Measurements from ENCODE around the gene ABCC8. TPM values are rescaled to one million over a fixed set of nuclear protein-coding genes. Genes with fewer than 3 reads are reported as not detected.

The ABCC8 gene
- polyA plus RNA-seq, 3 donors, result 1.8 to 2.8 (median 2.7) TPM

DNA sequence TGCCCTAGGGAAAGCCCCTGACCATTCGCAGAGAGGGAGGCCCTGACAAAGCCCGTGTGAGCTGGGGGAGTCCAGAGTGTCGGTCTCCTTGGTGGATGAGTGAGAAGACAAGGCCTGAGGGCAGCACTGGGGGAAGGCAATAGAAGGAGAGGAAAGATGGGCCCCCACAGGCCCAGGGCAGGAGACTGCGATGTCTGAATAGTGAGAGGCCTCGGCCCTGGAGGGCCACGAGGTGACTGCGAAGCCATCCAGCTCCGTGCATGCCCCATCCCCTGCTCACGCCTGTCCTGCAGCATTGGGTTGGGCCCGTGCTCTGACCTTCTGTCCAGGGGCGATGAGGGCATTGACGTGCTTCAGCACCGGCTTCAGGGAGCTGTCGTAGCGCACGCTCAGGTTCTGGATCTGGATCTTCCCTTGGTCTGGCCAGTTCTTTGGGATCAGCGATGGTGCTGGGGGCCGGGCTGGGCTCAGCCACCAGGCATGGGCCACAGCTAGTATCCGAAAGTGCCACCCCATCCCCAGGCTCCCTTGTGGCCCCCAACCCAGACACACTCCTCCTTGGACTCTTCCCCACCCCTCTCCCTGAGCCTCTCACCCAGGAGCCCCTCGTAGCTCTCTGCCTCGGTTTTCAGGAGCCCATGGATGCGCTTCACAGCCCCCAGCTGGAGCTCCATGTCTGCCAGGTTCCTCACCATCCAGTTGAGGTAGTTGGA lies 79.9 kb downstream of the ABCC8 start:
- DNase-seq (ENCODE audit: extremely low read depth in 1 of 11, low read depth in 9 of 11, low spot score in 4 of 11), result no peak

DNA sequence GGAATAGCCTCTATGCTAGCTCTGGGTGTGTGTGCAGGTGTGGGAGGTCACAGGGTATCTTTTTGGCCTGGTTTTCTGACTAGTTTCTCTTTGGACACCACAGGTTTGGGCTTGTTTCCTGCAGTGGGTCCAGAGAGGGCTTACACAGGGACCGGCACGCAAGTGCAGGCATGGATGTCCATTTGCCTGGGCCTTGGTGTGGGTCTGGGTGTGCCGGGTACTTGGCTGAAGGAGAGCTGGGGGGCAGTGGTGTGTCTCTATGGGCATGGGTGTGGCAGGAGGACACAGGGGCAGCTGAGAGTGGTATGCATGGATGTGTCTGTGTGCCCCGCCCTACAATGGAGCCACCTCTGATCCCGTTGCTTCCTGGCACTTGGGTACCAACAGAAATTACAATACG lies 80.7 kb downstream of the ABCC8 start:
- no peak for DNase-seq (ENCODE audit: extremely low read depth in 1 of 11, low read depth in 9 of 11, low spot score in 4 of 11)

- DNase-seq (ENCODE audit: extremely low read depth in 1 of 11, low read depth in 9 of 11, low spot score in 4 of 11), result no peak
Observed at GRCh38 chr11:17395554-17395961, 81.1 kb downstream of the ABCC8 start.

DNA sequence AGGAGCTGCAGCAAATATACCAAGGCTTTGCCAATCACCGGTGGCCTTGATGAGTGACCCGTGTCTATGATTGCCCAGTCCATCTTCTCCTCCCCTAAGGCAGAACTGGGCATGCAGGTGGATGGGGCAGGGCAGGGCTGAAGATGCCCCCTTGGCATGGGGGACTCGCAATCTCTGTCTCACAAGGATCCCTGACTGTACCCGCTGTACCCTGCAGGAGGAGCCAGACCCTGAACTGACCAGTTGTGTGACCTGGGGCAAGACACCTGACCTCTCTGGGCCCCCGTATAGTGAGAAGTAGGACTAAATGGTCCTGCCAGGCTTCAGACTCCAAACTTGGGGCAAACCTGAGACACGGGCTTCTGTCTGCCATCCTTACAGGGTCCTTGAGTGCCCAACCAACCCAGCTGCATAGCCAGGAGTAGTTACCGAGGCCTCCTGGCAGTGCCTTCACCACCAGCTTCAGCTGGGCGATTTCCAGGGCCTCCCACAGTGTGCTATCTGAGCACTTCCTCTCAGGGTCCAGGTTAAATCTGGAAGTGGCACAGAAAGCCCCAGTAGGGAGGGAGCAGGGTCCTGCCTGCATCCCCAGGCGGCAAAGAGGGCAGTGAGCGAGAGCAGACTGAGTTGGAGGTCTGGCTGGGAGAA lies 81.8 kb downstream of the ABCC8 start:
- no peak for DNase-seq (ENCODE audit: extremely low read depth in 1 of 11, low read depth in 9 of 11, low spot score in 4 of 11)

DNA sequence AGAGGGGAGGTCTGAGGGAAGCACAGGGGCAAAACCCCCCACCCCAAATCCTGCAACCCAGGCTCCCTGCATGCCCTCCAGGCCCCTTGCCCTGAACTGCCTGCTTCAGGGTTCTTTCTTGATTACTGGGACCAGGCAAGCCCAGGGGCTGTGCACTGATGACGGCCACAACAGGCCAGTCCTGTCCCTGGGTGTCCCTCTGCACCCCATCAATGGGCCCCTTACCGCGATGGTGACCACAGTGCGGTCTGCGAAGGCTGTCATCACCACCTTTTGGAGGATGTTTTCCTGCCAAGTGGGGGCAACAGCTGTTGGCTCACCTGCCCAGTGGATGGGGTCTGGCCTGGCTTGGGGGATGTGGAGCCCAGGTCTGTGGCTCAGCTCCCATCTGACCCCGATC lies 83.2 kb downstream of the ABCC8 start:
- DNase-seq (ENCODE audit: extremely low read depth in 1 of 11, low read depth in 9 of 11, low spot score in 4 of 11), result no peak

DNA sequence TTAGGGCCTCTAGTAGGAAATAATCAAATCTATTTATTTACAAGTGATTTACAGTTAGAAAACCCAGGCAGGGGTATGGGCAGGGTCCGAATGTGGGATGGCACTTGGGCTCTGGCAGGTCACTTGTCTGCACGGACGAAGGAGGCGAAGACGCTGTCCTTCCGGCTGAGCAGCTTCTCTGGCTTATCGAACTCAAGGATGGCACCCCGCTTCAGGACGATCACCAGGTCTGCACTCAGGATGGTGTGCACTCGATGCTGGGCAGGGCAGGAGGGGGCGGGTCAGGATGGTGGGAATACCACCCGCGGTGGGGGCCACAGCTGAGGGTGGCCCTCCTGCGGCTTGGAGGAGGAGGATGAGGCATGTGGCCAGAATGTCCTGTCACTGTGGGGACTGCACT lies 83.8 kb downstream of the ABCC8 start:
- no peak for DNase-seq (ENCODE audit: extremely low read depth in 1 of 11, low read depth in 9 of 11, low spot score in 4 of 11)

DNA sequence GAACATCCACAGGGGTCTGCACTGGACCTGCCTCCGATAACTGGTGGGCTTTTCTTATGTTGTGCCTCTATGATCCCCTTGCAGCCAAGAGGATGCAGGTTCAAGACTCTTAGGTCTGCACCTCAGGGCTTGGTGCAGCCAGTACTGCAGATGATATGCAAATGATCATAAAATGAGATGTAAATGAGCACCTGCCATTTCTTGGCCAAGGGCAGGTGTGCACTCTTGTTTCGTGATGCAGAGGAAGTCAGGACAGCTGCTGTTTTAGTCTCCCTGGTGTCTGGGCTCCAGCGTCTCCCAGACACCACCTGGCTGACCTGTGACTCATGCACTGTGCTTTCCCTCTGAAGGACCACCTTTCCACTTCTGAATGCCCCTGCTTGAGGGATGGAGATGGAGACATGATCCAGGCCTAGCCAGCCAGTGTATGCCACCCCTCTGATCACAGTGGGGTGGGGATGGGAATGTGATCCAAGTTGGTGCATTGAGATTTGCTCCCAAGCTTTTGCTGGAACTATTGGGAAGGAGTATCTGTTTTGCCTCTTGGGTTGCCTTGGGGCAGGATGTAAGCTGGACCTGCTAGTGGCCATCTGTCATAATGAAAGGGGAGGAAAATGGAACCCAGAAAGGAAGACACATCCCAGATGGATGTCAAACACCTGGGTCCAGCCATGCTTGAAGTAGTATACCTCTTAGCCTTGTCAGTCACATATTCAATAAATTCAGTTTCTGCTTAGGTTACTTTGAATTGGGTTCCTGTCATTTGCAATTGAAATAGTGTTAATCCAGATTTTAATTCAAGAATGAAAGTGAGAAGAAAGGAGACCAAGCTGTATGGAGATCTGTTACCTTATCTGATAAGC lies 84.9 kb downstream of the ABCC8 start:
- DNase-seq (ENCODE audit: extremely low read depth in 1 of 11, low read depth in 9 of 11, low spot score in 4 of 11), result no peak

DNA sequence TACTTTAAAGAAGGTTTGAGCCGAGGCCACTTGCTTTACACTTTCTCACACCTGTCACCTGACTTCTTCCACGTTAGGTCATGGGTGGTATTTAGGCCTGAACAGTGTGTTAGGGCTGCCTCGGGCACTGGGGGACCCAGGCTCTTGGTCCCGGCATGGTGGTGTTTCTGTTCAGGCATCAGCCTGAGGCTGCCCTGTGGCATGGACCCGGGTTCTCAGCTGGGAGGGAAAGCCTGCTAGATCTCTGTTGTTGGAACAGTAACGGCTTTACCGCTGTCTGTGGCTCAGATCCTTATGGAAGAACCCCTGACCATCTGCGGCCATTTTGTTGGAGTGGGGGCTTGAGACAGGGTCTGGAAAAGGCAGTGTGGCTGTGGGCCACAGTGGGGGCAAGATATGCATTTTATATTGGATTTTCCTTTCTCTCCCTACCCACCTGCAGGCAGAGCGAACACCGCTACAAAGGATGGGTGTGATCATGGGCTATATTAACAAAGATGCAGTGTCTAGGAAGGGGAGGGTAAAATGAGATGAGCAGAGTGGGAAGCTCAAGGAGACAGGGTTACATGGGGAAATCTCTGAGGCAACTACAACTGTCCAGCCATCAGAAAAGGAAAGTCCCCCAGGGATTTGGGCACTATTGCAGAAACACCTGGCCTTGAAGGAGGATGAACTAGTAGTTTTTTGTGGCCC lies 86.5 kb downstream of the ABCC8 start:
- DNase-seq (ENCODE audit: extremely low read depth in 1 of 11, low read depth in 9 of 11, low spot score in 4 of 11), result no peak

- peak in 10 of 11 donors; percentile 48 to 71 (median 60) for DNase-seq (ENCODE audit: extremely low read depth in 1 of 11, low read depth in 9 of 11, low spot score in 4 of 11)
Observed at GRCh38 chr11:17389211-17389956, 87.3 kb downstream of the ABCC8 start.

GRCh38 chr11:17388609-17389210 lies 87.9 kb downstream of the ABCC8 start, which contains the start of gene KCNJ11:
Gene KCNJ11, minus strand, starts transcription at chr11:17388659. Its CDS starts 568 bp downstream, at chr11:17388091.
- DNase-seq (ENCODE audit: extremely low read depth in 1 of 11, low read depth in 9 of 11, low spot score in 4 of 11), result no peak

- DNase-seq (ENCODE audit: extremely low read depth in 1 of 11, low read depth in 9 of 11, low spot score in 4 of 11), result no peak
Observed at GRCh38 chr11:17387811-17388210, 88.8 kb downstream of the ABCC8 start.

GRCh38 chr11:17387254-17387653 lies 89.4 kb downstream of the ABCC8 start:
- DNase-seq (ENCODE audit: extremely low read depth in 1 of 11, low read depth in 9 of 11, low spot score in 4 of 11), result no peak

DNA sequence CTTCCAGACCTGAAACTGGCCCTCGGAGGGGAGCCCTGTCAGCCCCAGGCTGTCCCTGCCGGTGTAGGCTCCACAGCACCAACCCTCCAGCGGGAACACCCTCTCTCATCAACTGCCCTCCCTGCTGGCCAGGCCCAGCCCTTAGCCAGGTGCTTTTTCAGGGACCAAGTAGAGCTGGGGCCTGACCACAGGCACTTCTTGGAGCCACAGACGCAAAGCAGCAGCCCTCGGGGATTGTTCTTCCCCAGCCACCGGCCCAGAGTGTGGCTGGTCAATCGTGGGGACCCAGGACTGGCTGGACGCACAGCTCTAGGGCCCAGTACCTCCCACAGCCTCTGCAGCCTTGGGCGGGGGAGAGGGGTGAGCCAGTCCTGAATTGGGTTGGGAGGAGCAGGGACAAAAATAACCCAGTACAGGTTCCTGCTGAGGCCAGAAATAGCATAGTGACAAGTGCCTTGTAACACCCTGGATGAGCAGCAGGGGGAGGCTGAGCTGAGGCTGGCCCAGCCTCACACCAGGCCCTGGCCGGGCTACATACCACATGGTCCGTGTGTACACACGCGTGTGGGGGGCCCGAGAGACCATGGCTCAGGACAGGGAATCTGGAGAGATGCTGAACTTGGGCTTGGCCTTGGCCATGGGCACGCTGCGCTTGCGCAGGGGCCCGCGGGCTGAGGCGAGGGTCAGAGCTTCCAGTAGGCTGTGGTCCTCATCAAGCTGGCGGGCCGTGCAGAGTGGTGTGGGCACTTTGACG lies 90.1 kb downstream of the ABCC8 start:
- DNase-seq (ENCODE audit: extremely low read depth in 1 of 11, low read depth in 9 of 11, low spot score in 4 of 11), result peak in 1 of 11 donors; percentile 27

DNA sequence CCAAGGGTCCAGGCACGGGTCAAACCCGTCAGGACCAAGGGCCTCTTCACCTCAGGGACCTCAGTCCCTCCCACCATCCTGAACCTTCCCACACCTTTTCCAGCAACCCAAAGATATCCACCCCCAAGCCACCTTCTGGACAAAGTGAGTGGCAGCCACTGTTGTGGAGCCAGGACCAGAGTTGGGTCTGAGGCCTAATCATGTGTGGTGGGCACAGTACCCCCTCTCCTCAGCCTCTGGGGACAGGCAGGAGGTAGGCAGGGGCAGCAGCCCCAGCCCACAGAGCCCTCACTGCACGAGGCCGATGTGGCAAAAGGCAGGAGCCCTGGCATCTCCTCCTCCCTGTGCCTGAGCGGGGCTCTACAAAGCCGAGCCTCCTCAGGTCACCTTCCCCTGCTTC lies 90.7 kb downstream of the ABCC8 start:
- no peak for DNase-seq (ENCODE audit: extremely low read depth in 1 of 11, low read depth in 9 of 11, low spot score in 4 of 11)

DNA sequence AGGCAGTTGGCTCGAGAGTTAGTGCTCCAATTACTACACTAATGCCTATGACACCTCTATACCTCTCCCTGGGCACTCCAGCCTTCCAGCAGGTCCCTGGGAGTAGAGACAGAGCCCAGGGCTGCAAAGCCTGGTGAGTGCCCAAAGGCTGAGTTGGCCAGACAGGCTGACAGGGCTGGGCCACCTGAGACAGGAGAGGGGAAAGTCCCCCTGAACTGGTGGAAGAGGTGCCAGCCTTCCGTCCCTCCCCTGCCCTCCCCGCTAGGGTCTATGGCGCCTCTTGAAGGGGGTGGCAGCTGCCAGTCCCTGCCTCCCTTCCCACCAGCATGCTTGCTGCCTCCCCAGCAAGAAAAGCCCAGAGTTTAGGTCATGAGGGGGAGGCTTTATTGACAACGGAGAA lies 91.2 kb downstream of the ABCC8 start:
- DNase-seq (ENCODE audit: extremely low read depth in 1 of 11, low read depth in 9 of 11, low spot score in 4 of 11), result no peak

DNA sequence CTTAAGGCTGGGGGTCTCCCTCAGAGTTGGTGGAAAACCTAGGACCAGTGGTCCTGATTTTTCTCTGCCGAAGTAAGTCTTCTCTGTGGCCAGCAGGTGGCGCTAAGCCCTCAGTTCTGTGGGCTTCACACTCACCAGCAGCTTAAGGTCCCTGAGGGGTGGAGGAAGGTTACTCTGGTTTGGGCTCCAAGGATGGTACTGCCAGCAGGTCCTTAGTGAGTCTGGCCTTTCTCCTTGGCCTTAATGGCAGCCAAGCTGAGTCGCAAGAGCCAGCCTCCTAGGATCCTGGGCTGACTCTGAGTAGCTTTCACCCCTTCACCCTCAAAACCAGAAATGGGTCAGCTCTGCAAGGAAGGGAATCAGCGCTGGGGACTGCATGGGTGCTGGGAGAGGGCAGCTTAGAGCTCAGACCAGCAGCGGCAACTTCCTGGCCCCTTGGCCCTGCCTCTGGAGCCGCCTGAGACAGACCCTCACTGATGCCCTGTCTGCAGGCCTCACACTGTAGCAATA lies 92.6 kb downstream of the ABCC8 start:
- DNase-seq (ENCODE audit: extremely low read depth in 1 of 11, low read depth in 9 of 11, low spot score in 4 of 11), result peak in 10 of 11 donors; percentile 47 to 87 (median 74)

GRCh38 chr11:17383461-17383860 lies 93.2 kb downstream of the ABCC8 start:
- no peak for DNase-seq (ENCODE audit: extremely low read depth in 1 of 11, low read depth in 9 of 11, low spot score in 4 of 11)
